Measurements from ENCODE around the gene ESYT2.
A peak's percentile ranks its signal among the peaks of the same experiment; 100 is the strongest.
"Not testable (repeated sequence)": the region's sequence is repeated elsewhere in the genome, so short reads cannot be mapped to it uniquely, and the experiment has no call there.

Gene ESYT2

DNA sequence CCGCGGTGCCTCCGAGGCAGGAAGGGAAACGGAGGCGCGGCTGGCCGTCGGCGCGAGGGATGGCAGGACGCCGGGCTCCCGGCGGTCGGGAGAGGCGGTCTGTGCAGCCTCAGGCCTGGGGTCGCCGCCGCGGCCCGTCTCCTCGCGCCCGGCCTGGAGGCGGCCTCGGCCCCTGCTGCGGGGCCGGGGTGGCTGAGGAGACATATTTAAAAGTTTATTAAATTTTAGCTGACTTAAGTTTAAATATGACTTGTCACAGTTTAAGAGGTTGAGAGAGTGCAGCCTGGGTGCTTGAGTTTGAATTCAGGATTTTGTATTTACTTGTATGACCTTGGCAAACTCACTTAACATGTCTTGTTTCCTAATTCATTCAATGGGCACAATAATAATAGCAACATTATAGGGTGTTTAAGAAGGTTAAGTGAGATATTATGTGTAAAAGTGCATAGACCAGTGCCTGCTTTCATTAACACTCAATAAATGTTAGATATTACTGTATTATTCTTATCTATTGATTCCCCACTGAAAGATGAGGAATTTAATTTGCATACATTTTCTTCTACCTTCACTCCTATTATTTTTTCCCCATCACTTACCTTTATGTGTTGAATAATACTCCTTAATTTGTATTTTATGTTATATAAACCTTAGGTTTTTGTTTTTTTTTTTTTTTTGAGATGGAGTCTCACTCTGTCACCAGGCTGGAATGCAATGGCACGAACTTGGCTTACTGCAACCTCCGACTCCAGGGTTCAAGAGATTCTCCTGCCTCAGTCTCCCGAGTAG is 27.8 kb upstream of the ESYT2 start:
- no peak for DNase-seq (ENCODE audit: low spot score)

DNA sequence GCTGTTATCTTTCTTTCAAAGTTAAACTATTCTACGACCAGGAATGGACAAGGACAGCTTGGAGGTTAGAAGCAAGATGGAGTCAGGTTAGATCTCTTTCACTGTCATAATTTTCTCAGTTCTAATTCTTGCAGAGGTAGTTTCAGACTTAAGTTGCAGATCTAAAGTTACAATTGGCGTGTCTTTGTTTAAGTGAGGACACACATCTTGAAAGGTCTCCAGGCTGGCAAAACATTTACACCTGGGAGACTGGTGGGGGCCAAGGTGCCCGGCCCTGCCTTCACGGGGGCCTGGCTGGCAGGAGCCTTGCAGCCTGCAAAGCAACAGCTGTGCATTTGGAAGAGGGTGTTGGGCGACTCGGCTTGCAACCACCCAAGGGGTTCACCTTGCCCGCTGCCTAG is 25.4 kb upstream of the ESYT2 start:
- DNase-seq (ENCODE audit: low spot score) = no peak

DNA sequence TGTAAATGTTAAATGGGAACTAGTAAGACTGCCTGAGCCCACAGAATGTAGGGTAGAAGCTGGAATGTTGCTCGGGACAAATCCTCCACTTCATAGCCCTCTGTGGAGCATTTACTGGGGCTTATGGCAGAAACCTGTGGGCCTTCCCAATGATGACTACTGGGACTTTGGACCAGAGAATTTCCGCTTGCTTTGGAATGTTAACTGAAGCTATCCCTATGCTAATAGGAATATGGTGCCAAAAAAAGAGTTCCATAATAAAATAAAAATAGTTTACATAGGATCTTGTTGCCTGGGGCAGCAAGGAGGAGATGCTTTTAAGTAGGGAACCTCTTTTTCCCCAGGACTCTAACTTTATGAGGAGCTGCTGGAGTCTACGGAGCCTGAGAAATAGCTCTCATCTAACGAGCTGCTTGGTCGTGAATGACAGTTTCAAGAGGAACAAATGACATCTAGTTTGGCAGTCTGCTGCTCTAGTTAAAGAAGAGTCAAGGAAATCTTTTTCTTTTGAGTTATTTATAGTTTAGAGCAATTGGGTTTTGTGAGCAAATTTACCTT is 21.3 kb upstream of the ESYT2 start:
- no peak for DNase-seq (ENCODE audit: low spot score)

DNA sequence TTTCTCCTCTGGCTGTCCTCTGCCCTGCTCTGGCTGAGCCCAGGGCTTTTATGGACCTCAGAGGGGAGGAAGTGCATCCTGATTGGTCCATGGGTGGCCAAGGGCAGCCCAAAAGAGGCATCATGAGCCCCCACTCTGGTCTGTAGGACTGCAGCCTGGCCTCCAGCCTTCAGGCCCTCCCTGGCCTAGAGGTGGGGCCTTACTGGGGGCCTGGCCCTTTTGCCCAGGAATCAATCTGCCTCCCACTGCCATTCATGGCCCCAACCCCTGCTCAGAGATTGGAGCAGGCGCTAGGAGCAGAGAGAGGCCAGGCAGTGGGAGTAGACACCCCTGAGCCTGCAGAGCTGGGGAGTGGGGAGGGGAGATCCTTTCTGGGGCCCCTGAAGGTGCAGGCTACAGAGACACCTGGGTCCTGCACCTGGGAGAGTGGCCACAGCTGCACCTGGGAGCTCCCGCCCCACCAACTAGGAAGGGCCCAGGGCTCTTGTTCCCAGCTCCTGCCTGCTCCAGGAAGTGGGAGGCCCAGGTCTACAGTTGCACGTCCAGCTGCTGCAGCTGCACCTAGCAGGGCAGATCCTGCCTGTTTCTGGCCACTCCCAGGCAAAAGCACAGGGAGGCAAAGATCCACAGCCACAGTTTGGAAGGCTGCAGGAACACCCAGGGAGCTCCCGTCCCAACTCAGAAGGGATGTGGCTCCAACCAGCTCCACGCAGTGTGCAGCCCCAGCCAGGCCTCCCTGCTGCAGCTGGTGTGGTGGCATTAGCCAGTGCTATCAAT is 20.6 kb upstream of the ESYT2 start:
- no peak for DNase-seq (ENCODE audit: low spot score)

DNA sequence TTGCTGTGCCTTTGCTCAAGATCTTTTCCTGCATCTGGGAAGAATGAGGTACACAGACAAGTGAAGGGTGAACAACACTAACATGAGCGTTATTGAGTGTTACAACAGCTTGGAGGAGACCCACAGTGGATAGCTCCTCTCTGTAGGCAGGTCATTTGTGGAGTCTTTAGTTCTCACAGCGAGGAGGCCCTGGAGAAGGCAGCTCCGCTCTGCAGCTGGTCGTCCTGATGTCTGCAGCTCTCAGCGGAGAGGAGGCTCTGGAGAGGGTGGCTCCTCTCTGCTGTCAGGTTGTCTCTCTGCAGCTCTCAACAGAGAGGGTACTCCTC is 20.1 kb upstream of the ESYT2 start:
- no peak for DNase-seq (ENCODE audit: low spot score)

DNA sequence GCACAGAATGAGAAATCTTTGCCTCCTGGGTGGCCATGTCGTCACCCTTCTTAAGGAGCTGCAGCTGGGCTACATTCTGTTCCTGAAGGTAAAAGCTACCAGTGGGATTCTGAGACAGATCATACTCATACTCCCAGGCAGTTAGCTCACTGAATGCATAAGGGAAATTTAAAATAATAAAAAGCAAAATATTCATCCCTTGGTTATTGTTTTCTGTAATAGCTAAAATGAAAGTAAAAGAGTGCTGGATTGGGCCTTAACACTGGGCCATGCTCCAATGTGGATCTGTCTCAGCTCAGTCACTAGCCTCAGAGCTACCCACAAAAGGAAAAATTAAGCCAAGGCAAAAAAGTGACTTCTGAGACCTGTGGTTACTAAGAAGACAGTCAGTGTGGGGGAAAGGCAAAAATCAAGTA is 18.1 kb upstream of the ESYT2 start:
- DNase-seq (ENCODE audit: low spot score) = no peak

DNA sequence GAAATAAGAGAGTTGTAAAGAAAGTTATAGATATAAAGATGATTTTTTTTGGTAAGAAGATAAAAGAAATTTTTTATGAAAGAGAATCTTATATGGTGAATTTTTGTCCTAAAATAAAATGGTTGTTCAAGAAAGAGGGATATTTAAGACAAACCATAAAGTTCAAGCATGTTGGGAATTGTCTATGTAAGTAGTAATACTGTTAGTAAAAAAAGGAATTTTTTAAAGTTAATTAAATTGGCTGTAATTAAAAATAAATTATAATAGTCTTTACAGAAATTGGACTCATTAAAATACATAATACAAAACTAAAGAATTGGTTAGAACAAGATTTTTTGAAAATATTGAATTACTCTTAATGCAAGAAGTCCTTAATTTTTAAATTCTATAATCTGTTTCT is 17.0 kb upstream of the ESYT2 start:
- DNase-seq (ENCODE audit: low spot score) = no peak

DNA sequence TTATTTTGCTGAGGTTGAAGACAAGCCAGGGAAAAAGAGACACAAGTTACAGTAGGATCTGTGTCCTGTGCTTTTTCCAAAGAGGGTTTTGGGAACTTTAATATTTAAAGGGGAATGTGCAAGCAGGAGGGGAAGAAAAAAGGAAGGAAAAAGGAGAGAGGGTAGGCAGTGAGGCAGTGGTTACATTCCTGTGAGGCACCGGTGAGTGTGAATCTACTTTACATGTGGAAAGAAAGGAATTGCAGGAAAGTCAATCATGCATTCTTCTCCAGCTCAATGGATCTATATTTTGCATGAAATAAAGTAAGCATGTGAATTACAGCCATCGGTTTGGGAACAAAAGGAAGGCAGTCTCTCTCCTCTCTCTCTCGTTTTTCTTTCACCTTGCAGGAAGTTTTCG is 14.5 kb upstream of the ESYT2 start:
- DNase-seq (ENCODE audit: low spot score) = no peak

DNA sequence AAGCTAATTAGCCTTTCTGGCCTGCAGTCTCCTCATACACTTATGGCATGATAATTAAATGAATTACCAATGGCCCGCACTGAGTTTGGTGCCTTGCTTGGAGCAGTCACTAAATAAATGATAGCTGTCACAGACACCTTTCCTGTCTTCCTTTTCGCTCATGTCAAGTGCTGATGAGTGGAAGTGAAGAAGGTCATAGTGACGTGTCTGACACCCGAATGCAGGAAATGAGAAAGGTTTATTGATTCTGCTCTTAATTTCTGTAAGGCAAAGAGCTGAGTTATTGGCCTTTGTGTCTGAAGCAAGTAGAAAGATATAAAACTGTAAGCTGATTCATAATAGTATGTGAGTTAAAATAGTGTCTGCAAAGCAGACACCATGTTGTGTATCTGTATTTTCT is 13.2 kb upstream of the ESYT2 start:
- DNase-seq (ENCODE audit: low spot score) = no peak

DNA sequence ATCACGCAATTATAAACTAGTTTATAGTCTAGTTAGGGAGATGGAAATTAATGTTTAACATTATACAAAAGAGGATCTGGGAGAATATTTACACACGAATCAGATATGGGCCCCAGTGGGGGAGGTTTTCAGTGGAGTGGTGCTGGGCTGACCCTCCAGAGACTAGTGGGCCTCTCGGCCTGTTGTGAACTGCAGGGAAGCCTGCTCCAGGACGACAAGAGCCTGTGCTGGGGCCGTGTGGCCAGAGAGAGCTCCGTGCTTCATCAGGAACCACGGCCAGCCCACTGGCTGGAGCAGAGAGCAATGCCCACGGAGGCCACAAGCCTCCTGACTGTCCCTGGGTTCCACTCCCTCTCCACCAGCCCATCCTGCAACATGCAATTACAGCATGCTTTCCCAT is 11.3 kb upstream of the ESYT2 start:
- DNase-seq (ENCODE audit: low spot score) = no peak

DNA sequence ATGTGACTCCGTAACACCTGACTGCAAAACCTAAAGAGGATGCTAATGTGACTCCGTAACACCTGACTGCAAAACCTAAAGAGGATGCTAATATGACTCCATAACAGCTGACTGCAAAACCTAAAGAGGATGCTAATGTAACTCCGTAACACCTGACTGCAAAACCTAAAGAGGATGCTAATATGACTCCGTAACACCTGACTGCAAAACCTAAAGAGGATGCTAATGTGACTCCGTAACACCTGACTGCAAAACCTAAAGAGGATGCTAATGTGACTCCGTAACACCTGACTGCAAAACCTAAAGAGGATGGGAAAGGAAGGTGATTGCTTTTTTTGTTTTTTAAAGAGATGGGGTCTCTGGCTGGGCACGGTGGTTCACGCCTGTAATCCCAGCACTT is 9.9 kb upstream of the ESYT2 start:
- not testable (repeated sequence) for DNase-seq (ENCODE audit: low spot score)

DNA sequence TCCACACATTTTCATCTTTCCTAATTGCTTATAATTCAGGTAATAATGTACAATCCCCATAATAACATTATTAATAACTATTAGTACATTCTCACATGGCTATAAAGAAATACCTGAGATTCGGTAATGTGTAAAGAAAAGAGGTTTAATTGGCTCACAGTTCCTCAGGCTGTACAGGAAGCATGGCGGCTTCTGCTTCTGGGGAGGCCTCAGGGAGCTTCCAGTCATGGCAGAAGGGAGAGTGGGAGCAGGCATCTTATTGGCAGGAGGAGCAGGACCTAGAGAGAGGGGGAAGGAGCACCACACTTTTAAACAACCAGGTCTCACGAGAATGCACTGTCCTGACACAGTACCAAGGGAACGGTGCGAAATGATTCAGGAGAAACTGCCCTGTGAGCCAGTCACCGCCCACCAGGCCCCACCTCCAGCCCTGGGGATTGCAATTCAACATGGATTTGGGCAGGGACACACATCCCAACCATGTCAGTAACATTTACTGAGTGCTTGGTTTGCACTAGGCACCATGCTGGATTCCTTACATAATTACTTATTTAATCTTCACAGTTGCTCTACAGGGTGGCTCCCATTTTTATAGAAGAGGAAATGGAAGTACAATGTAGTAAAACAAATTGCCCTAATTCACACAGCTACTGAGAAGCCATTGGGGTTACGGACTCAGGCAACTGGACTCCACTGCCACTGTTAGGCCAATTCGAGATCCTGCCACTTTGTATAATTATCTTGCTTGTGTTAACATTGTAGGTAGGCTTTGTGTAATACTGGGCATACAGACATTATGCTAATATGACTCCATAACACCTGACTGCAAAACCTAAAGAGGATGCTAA is 8.7 kb upstream of the ESYT2 start:
- no peak for DNase-seq (ENCODE audit: low spot score)

DNA sequence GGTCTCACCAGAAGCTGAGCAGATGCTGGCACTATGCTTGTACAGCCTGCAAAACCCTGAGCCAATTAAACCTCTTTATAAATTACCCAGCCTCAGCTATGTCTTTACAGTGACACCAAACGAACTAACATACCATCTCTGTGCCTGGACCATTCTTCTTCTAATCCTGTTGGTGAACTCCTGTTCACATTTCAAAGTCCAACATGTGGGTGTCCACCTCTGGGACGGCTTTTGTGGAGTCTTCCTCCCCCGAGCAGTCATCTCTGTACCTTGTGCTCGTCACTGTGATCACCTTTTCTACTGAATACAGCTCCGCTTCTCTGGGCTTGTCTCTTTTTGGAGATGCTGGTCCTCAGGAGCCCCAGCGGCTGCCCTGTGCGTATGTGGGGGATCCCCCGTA is 7.4 kb upstream of the ESYT2 start:
- no peak for DNase-seq (ENCODE audit: low spot score)

DNA sequence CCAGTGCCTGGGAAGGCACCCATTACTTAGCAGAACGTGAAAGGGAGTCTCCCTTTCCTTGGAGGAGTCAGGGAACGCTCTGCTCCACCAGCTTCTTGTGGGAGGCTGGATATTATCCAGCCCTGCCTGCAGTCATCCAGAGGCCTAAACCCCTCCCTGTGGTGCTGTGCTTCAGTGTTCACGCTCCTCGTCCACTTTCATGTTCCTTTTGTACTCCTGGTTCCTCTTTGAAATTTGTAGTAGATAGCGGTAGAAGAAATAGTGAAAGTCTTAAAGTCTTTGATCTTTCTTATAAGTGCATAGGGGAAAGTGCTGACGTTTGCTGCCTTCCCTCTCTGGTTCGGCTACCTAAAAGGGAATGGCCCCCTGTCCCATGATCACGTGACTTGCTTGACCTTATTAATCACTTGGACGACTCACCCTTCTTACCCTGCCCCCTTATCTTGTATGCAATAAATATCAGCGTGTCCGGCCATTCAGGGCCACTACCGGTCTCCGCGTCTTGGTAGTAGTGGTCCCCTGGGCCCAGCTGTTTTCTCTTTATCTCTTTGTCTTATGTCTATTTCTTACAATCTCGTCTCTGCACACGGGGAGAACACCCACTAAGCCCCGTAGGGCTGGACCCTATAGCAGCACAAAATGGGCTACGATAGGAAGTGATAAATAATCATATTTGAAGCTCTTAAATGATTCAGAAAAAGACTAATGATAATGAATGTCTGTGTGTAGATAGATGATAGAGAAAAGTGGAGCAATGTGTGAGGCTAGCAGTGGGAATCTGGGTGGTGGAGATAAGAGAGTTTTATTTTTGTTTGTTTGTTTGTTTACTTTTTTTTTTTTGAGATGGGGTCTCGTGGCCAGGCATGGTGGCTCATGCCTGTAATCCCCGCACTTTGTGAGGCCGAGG is 5.8 kb upstream of the ESYT2 start:
- DNase-seq (ENCODE audit: low spot score) = no peak

DNA sequence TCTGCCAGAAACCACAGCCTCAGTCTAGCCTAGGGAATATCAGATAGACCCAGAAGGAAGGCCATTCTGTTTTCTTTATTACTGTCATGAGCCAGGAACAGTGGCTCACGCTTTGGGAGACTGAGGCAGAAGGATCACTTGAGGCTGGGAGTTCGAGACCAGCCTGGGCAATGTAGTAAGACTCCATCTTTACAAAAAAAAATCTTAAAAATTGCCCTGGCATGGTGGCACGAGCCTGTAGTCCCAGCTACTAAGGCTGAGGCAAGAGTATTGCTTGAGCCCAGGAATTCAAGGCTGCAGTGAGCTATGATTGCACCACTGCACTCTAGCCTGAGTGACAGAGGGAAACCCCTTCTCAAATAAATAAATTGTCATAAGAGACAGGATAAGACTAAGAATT is 3.7 kb upstream of the ESYT2 start:
- no peak for DNase-seq (ENCODE audit: low spot score)

DNA sequence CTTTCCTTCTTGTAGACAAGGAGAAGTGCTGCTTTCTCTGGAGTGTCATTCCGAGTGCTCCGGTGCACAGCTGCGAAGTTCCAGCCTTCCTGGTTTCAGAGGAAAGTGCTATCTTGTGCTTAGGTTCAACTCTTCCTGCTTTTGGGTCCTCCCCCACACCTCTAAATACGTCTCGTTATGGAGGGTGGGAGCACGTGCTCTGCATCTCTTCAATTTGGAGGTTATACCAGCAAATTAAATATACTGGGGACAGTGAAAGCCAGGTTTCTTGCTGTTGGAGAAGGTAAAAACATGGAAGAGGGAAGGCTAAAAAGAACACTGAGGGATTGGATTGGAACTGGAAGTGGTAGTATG is 2.4 kb upstream of the ESYT2 start:
- no peak for DNase-seq (ENCODE audit: low spot score)

DNA sequence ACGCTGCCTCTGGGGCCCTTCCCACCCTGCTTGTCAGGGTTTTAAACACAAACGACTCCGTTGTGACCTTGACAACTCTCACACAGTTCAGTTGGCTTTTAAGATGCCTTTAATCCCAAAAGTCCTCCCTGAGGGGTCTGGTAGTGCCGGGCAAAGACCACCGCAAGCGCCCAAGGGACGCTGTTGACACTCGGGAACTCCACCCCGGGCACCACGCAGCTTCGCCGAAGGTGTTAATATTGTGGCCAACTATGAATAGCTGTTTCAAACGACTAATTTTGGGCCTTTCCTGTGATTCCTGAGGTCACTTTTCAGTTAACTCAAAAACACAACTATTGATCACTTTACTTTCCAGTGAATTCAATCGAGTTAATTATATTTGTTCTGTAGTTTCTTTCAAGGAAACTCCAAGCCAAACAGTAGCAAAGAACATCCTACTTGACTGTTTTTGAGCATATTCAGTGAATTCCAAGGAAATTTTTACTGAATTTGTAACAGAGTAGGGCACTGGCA is 958 bp upstream of the ESYT2 start:
- no peak for DNase-seq (ENCODE audit: low spot score)

DNA sequence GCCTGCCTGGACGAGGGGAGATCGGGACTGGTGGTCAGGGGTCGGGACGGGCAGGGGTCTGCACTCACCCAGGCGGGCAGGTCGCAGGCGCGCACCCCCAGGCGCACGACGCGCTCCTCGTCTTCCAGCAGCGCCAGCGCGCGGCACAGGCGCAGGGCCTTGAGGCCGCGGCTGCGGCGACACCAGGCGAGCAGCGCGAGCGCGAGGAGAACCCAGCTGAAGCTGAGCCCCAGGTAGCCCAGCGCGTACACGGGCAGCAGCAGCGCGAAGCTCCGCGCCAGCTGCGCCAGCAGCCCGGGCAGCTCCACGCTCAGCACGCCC is 328 bp downstream of the ESYT2 start:
- peak; percentile 68 for DNase-seq (ENCODE audit: low spot score)

DNA sequence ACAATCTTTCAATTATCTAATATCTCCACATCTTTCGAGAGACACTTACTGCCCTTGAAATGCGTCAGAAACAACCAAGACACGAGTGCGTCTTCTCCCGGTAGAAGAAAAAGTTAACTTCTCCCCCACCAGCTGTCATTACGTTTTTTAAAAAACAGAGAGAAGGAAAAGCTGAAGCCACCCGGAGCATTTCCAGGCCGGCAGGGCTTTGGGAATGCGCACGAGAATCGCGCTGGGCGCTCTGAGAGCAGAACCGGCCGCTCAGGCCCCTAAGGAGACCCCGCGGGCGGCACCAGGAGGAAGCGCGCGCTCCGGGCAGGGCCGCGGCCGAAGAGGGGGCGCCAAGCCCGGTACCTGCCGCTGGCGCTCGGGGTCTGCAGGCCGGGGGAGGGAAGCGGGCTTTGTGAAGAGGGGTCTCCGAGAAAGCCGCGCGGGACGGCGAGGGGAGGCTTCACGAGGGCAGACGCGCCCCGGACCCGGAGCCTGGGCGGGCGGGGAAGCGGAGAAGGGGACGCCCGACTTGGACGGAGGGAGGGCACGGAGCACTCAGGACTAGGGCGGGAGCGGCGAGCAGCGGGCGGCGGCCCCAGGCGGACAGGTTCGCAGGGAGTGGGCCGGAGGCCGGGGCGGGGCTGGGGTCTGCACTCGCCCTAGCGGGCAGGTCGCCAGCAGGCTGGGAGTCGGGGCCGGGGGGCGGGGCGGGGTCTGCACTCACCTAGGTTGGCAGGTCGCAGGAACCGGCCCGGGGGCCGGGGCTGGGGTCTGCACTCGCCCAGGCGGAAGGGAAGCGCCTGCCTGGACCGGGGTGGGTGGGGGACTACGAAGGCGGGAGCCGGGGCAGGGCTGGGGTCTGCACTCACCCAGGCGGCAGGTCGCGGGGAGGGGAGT is 932 bp downstream of the ESYT2 start:
- DNase-seq (ENCODE audit: low spot score) = no peak

DNA sequence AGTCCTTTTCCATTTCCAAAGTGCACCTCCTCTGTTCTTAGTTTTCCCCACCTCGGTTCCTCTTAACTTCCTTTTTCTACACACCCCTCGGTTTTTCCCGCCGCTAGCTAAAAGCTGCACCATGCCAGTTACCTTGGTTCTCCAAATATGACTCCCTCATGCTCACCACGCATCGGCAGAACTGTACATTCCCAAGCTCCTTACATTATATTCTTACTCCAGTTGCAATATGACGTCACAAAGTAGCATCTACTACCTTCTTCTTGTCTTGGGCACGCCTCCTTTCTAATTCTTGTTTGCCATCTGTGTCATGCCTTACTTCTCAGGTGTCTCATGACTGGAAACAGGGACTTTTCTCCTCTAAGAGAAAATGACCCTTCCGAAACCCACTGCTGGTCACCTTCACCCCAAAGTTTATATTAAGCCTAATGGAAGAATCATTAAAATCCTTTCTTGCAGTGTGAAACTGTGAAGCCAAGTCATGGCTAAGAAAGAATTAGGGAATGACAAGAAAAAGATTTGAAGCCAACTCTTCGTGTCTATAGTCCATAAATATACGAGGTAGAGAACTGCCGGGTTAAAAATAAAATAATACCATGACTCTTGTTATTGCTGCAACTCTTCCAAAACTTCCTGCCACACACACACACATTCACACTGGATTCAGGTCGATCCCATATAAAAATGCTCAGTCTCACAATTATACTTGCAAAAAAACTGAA is 1.7 kb downstream of the ESYT2 start:
- DNase-seq (ENCODE audit: low spot score) = peak; percentile 56
